GM04504 (cell line): Measurements from ENCODE around the gene HRH1.
A peak's percentile ranks its signal among the peaks of the same experiment; 100 is the strongest.
"Not testable (repeated sequence)": the region's sequence is repeated elsewhere in the genome, so short reads cannot be mapped to it uniquely, and the experiment has no call there.

ENCODE experiments used
- DNase-seq: peaks from one replicate; pipeline ENCODE4 v3.0.0-alpha.2; 2012; ENCODE audit warnings: low read depth

The HRH1 gene, protein sequence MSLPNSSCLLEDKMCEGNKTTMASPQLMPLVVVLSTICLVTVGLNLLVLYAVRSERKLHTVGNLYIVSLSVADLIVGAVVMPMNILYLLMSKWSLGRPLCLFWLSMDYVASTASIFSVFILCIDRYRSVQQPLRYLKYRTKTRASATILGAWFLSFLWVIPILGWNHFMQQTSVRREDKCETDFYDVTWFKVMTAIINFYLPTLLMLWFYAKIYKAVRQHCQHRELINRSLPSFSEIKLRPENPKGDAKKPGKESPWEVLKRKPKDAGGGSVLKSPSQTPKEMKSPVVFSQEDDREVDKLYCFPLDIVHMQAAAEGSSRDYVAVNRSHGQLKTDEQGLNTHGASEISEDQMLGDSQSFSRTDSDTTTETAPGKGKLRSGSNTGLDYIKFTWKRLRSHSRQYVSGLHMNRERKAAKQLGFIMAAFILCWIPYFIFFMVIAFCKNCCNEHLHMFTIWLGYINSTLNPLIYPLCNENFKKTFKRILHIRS

DNA sequence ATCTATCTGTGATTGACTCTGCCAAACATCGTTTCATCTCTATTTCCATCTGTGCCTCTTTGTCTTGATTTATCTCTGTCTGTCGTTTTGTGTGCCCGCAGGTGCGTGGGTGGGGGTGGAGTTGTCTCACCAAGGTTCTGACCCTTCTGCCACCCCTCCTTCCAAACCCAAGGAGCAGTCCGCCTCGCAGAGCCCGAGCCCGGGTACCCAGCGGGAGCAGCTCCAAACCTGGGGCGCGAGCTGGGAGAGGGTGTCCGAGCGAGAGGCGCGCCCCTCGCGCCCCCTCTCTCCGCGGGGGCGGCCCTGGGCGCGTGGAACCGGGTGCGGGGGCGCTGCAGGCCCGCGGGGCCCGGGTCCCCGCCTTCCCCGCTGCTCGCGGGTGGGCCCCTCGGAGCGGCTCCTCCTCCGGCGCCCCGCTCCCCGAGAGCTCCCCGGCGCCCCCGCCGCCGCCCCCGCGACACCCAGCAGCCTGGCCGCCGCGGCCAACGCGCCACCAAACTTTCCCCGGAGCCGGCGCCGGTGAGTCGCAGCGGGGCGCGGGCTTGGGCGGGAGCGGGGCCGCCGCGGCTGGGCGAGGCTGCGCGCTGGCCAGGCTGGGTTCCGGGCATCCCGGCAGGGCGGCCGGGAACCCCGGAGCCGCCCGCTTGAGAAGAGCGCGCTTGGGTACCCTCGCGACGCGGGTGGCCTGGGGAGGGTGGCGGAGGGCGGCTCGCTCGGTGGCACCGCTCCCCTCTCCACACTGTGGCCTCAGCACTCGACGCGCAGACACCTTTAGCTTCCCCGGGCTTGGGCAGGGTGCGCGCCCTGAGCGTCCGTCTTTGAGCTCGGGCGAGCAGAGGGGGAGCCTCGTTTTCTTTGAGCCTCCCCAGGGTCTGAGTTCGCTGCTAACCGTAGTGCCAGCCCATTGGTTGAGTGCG lies at the start of gene HRH1:
Gene HRH1 (plus strand): TSS at position 458 of the 917 bp plus-strand sequence. CDS start 104,545 bp downstream, outside the sequence.
- no peak for DNase-seq

DNA sequence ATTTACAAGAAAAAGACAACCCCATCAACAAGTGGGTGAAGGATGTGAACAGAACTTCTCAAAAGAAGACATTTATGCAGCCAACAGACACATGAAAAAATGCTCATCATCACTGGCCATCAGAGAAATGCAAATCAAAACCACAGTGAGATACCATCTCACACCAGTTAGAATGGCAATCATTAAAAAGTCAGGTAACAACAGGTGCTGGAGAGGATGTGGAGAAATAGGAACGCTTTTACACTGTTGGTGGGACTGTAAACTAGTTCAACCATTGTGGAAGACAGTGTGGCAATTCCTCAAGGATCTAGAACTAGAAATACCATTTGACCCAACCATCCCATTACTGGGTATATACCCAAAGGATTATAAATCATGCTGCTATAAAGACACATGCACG lies 41.0 kb upstream of the HRH1 start:
- DNase-seq = not testable (repeated sequence)

DNA sequence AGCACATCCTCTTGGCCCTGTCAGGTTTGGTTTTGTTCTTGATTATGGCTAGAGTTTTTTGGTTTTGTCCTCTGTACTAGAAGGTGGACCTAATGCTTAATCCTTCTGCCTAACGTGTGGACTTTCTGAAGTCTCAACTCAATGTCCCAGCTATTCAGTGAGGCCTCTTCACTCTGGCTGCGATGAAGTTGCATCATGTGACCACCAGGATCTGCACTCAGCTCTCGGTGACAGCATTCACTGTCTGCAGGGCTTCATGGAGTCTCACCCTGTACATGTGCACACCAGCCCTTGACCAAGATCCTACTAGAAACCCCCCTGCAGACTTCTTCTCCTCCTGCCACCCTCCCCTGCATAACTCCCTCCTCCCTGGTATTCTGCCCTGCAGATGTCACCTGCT lies 38.7 kb upstream of the HRH1 start:
- no peak for DNase-seq

DNA sequence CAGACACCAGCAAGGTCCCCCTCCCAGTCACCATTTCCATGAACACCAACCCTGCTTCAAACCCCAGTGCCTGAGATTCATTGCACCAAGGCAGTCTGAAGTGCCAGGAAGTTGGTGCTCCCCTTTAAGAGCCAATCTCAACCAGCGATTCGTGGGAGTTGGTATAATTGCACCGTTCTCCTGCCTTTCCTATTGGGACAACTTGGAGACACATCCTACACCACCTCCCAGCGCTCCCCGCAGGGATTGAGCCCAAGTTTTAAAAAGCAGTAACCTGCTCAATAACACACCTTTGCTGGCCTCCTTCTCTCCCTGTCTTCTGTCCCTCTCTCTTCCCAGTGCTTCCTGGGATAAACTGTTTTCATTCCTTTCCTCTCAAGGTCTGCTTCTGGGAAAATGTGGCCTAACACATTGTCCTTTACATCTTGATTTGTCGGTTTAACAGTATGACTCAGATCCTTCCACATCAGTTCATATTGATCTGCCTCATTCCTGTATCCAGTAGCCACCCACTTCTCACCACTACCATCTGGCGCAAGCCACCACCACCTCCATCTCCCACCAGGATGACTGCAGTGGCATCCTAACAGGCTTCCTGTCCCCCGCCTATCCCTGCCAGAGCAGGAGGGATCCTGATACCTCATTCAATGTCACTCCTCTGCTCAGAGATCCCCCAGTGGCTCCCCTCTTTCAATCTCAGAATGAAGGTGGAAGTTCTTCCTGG lies 37.8 kb upstream of the HRH1 start:
- no peak for DNase-seq

DNA sequence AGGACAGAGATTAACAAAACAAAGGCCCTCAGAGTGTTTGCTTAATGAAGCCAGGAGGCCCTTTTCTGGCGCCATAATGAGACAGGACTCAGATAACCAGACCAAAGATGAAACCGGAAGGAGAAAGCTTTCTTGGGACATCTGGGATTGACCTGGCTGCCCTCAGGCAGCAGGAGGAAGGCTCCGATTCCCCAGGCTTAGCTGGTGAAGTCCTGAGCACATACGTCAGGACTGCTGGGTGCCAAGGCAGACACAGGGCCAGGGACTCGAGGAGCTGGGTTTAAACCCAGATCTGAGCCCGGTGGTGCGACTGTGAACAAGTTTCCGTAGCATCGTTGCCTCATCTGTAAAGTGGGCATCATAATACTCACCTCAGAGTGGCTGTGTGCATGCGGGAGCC lies 36.7 kb upstream of the HRH1 start:
- no peak for DNase-seq

DNA sequence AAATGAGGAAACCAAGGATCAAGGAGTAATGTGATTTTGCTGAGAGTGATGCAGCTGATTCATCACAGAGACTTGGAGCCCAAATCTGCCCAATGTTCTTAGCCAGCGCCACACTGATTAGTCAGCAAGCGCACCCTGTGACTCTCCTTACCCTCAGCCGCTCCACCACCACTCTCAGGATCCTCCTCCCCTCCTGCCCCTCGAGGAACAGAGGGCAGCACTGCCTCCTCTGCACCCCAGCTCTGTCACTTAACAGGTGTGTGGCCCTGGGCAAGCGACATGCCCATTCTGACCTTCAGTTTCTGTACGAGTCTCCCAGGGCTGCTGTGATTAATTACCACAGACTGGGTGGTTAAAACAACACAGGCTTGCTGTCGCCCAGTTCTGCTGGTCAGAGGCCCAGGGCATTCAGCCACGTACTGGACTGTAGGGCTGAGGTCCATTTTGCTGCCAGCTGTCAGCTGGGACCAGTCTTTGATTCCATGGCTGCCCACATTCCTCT lies 36.1 kb upstream of the HRH1 start:
- DNase-seq = peak; percentile 40

DNA sequence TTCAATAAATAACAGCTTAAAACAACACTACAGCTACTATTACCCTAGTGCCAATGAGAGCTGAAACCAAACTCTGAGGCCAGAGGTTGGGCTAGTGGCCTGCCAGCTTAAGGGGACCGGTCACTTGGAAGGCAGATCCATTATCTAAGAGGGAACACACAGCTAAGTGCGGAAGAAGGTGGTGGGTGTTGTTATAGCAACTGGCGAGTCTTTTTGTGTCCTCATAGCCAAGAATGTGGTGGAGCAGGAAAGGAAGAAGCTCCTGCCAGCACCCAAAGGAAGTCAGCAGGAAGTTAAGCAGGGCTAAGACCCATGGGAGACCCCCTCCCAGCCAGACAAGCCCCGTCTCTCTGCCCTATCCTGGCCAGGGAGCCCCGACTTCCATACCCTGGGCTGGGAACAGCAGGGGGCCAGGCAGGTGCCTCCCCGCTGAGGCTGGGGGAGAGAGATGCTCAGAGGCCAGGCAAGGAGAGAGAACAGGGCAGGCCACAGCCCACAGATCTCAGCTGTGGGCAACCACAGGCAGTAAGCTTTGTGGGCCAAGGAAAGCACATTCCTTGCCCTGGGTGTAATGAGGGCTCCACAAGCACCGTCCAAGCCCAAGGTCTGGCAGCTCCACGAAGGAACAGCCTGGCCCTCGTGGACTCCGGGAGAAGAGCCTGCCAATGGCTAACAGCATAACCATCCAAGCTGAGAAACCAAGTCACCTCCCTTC lies 34.0 kb upstream of the HRH1 start:
- DNase-seq = no peak

DNA sequence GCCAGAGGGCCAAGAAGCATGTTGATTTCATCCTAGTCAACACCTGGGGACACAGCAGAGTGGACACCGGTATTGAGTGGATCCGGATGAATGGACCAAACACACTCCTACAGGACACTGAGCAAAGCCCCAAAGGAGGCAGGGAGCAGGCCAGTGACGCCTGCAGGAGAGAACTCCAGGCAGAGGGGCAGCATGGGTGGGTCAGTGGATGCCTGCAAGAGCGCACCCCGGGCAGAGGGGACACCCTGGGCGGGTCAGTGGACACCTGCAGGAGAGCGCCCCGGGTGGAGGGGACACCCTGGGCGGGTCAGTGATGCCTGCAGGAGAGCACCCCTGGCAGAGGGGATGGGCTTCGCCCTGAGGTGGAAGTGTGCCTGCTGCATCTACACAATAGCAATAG lies 27.6 kb upstream of the HRH1 start:
- no peak for DNase-seq

DNA sequence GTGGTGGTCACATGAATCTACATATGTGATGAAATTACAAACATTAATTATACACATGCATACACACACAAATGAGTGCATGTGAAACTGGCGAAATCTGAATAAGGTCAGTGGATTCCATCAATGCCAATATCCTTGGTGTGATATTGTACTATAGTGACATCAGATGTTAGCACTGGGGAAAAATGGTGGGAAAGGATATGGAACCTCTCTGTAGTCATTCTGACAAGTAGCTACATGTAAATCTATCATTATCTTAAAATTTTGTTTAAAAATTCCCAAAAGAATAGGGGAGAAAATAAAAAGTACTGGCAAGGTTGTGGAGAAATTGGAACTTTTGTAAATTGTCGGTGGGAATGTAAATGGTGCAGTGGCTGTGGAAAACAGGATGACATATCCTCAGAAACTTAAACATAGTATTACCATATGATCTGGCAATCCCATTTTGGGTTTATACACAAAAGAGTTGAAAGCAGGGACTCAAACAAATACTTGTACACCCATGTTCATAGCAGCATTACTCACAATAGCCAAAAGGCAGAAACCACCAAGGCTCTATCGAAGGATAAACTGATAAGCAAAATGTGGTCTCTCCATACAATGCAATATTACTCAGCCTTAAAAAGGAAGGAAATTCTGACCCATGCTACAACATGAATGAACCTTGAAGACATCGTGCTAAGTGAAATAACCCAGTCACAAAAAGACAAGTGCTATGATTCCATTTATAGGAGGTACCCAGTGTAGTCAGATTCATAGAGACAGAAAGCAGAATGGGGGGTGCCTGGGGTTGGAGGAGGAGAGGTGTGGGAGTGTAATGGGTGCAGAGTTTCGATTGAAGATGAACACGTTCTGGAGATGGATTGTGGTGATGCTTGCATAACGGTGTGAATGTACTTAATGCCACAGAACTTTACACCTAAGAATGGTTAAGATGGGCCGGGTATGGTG lies 25.3 kb upstream of the HRH1 start:
- no peak for DNase-seq

DNA sequence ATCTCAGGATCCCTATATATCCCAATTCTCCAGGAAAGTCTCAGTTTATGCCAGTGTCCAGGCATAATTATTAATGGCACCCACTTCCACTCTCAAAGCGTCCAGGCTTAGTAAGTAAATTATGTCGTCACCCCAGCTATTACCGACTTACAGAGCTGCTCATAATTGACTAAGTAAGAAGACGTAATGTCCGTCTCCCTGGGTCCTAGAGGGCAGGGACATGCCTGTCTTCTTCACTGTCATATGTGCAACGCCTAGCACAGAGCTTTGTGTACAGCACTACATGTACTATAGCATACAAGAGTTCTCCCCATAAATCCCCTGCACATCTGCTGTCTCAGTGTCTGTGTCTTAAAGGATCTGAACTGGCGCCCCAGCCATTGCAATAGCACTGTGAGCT lies 23.9 kb upstream of the HRH1 start:
- no peak for DNase-seq

DNA sequence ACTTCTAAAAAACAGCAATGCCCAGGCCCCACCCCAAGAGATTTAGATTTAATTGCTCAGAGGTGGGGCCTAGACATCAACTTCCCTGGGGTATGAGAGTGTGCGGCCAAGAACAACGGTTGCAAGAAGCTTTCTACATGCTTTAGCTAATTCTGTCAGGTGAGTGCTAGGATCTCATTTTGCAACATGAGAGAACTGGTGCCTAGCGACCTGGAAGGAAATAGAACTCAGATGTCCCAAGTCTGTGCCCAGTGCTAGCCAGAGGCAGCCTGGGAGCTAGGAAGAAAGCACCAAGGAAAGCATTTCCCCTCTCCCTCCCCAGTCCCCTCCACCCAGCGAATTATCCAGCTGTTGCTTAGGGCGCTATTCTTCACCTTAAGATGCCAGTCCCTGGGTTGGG lies 22.9 kb upstream of the HRH1 start:
- DNase-seq = no peak

DNA sequence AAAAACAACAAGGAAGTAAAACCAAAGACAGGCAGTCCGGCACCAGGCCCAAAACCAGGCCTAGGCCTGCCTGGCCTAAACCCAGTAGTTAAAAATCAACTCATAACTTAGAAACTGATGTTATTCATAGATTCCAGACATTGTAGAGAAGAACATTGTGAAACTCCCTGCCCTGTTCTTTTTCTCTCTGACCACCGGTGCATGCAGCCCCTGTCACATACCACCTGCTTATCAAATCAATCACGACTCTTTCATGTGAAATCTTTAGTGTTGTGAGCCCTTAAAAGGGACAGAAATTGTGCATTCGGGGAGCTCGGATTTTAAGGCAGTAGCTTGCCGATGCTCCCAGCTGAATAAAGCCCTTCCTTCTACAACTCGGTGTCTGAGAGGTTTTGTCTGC lies 22.4 kb upstream of the HRH1 start:
- not testable (repeated sequence) for DNase-seq

DNA sequence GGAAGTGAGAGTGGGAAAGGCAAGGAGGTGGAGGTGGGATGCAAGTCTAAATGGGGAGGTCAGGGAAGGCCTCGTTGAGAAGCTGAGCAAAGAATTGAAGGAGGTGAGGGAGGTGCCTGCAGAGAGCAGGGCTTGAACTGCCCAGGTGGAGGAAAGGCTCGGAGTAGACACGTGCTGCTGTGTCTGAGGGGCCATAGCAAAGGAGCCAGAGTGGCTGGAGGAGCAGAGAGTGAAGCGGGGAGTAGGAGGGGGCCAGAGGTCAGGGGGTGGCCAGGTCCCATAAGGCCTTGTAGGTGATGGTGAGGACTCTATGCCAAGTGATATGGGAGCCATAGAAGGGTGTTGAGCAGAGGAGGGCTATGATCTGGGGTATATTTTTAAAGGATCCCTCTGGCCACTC lies 21.4 kb upstream of the HRH1 start:
- DNase-seq = no peak

DNA sequence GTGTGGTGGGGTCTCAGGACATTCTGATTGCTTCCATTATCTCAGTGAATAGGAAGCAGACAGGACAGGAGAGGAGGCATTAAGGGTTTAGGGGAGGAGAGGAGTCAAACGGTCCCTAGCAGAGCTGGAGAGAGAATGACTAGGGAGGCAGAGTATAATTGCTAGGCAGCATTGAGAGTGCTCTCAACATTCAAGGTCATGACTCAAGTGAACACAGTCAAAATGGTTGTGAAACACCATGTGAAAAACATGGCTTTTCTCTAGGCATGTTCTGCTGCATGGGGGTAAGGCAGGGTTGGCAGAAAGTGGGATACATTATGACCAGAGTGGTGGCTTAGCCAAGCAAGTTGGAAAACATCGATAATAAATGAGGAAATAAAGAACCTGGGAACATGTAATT lies 19.5 kb upstream of the HRH1 start:
- no peak for DNase-seq

DNA sequence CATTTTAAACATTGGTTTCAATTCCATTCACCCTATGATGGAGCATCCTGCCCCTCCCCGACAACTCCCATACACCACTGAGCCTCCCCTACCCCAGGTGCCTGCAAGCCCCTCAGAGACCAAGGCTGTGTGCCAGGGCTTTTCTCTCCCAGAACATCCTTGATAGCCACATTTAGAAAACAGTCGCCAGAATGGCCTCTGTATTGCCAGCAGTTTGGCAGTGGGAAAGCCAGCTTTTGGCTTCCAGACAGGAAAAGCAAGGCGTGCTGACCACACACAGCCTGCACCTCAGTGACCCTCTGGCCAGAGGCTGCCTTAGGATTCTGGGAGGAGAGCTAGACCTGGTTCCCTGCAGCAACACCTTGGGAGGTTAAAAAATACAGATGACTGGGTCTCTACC lies 18.2 kb upstream of the HRH1 start:
- no peak for DNase-seq

DNA sequence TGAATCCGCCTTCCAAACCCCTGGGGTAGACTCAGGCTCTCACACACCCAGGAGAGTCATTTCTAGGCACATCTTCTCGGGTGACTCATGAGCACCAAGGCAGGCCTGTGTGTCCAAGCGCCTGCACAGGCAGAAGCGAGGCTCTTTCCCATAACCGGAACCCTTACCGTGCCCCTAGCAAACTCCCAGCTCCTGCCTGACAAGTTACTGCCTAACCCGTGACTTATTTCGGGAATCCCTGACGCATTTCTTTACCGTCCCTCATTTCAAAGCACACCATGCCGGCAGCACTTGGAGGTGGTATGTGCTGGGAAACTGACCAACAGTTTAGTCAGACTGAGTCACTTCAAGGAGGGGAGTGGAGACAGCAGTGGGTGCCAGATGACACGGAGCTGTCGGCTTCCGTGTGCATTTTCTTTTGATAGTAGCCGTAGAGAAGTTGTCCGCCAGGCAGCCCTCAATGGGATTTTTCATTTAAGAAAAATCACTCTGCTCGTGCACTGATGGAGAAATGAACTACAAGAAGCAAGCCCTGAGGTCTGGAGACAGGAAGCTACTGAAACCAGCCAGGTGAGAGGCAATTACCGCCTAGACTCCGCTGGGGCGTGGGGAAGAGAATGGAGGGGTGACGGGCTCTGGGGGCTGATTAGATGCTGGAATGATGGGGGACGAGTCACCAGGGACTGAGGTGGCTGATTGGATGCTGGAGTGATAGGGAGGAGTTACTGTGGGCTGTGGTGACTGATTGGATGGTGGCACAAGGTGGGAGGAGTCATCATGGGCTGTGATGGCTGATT lies 17.3 kb upstream of the HRH1 start:
- peak; percentile 100 for DNase-seq

DNA sequence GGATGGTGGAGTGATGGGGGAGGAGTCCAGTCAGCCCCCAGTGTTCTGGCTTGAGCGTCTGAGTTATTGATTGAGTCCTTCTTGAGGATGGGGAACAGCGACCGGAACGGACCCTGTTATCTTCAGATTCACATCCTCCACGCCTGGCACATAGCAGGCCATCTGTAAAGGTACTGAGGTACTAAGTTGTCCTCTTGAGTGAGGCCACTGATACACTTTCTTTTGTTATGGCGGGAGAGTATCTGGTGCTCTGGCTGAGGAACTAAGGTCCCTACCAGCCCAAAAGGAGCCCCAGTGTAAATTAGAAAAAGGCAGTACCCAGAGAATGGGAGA lies 16.7 kb upstream of the HRH1 start:
- no peak for DNase-seq

DNA sequence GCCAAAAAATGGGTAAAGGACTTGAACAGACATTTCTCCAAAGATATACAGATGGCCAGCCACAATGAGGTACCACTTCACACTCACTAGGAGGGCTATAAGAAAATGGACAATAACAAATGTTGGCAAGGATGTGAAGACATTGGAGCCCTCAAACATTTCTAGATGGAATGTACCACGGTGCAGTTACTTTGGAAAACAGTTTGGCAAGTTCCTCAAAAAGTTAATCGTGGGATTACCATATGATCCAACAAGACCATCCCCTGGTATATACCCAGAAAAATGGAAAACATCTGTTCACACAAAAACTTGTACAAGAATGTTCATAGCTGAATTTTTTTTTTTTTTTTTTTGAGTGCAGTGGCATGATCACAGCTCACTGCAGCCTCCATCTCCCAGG lies 15.9 kb upstream of the HRH1 start:
- no peak for DNase-seq

DNA sequence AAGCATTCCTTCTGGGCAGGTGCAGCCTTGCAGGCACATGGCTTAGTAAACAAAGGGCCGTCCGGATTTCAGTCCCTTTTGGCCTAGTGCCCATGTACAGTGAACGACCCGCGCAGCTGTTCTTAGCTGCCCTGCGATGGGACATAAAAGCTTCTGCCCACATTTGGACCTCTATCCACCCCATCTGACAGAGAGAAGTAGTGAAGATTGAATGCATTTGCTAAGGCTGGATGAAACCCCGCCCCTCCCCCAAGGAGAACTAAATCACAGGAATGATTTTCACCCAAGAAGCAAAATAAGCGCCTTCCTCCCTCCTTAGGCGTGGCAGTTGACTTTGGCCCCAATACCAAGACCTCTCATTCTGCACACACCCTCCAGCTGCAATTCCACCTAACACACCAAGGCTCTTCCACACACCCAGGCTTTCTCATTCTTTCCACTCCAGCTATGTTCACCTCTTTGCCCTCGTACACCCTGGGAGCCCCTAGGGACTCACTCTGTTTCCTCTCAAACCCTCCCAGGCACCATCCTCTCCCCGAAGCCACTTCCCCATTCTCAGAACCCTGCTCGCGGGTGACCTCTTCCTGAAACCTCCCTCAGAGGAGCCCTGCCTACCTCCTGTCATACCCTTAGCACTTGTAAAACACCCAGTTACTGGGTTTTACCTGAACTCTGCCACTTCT lies 14.1 kb upstream of the HRH1 start:
- DNase-seq = no peak
